K562 (cell line): ENCODE measurements around the gene SPEF1. TPM values are rescaled to one million over a fixed set of nuclear protein-coding genes. Genes with fewer than 3 reads are reported as not detected.
A peak's percentile ranks its signal among the peaks of the same experiment; 100 is the strongest.

Source experiments
- BDP1 ChIP-seq: IDR thresholded peaks from 3 replicates; pipeline ENCODE4 v1.6.1; 2011; ENCODE audit not compliant: insufficient read length, insufficient read depth
- BRF2 ChIP-seq: IDR thresholded peaks from 3 replicates; pipeline ENCODE4 v1.6.1; 2011; ENCODE audit warnings: borderline replicate concordance, mild to moderate bottlenecking; ENCODE audit not compliant: insufficient read length, insufficient read depth
- CHAMP1 ChIP-seq: fragments of 450-650 bp; IDR thresholded peaks from 2 replicates; pipeline ENCODE4 v1.6.1; 2016; ENCODE audit warnings: mild to moderate bottlenecking
- DEAF1 ChIP-seq: fragments of 450-650 bp; formaldehyde crosslinking; IDR thresholded peaks from 2 replicates; pipeline ENCODE4 v1.4.0; 2020; ENCODE audit warnings: mild to moderate bottlenecking, moderate library complexity
- HCFC1 ChIP-seq: IDR thresholded peaks from 2 replicates; pipeline ENCODE4 v1.6.1; 2012; ENCODE audit warnings: low read depth, low read length, improper control_type of control experiment
- HEY1 ChIP-seq: fragments of 250-450 bp; sonication (Bioruptor Pico); IDR thresholded peaks from 2 replicates; pipeline ENCODE4 v1.5.0; 2020; ENCODE audit warnings: mild to moderate bottlenecking, moderate library complexity, borderline replicate concordance
- KDM5B ChIP-seq: fragments of 200-600 bp; sonication (generic); IDR thresholded peaks from 2 replicates; pipeline ENCODE4 v1.6.1; 2012; ENCODE audit warnings: low read depth, mild to moderate bottlenecking, moderate library complexity, low read length, control low read depth, inconsistent platforms; ENCODE audit not compliant: insufficient replicate concordance
- MTA2 ChIP-seq: fragments of 450-650 bp; IDR thresholded peaks from 2 replicates; pipeline ENCODE4 v1.6.1; 2016; ENCODE audit warnings: low read depth
- PML ChIP-seq: IDR thresholded peaks from 2 replicates; pipeline ENCODE4 v1.6.1; 2012; ENCODE audit warnings: low read length, inconsistent platforms
- RFX5 ChIP-seq: IDR thresholded peaks from 2 replicates; pipeline ENCODE4 v1.6.1; 2011; ENCODE audit warnings: low read depth, mild to moderate bottlenecking, improper control_type of control experiment, low read length
- RHOXF2B ChIP-seq: fragments of 250-450 bp; sonication (Bioruptor Pico); conservative IDR thresholded peaks from 2 replicates; pipeline ENCODE4 v1.5.1; 2021
- SETDB1 ChIP-seq: IDR thresholded peaks from one replicate; pipeline ENCODE4 v1.6.1; 2012; ENCODE audit warnings: low read length, control low read depth, inconsistent platforms
- SMAD3 ChIP-seq: fragments of 450-650 bp; formaldehyde crosslinking; conservative IDR thresholded peaks from 2 replicates; pipeline ENCODE4 v1.4.0; 2020; ENCODE audit warnings: mild to moderate bottlenecking
- SMARCA5 ChIP-seq: fragments of 450-650 bp; IDR thresholded peaks from 2 replicates; pipeline ENCODE4 v1.6.1; 2016
- SP2 ChIP-seq: IDR thresholded peaks from 2 replicates; pipeline ENCODE4 v1.6.1; 2011; ENCODE audit warnings: mild to moderate bottlenecking, low read depth, low read length, moderate library complexity; ENCODE audit not compliant: poor library complexity, severe bottlenecking; ENCODE audit errors: extremely low read depth
- TAF15 ChIP-seq: fragments of 200-400 bp; formaldehyde crosslinking; IDR thresholded peaks from 2 replicates; pipeline ENCODE4 v1.6.1; 2017; ENCODE audit warnings: mild to moderate bottlenecking, low read depth, low read length, moderate library complexity
- TEAD1 ChIP-seq, 2 experiments: fragments of 450-650 bp in 1 of 2; sonication (generic) in 1 of 2; formaldehyde crosslinking; IDR thresholded peaks; 2 replicates each; pipeline versions ENCODE4 v1.4.0 to v1.8.0; 2020 to 2022; ENCODE audit warnings: mild to moderate bottlenecking in 2 of 2, missing genetic modification reagents in 1 of 2
- TRIM24 ChIP-seq, 2 experiments: fragments of 450-650 bp; IDR thresholded peaks; 2 replicates each; pipeline ENCODE4 v1.6.1; 2016
- ZBTB26 ChIP-seq: fragments of 450-650 bp; formaldehyde crosslinking; IDR thresholded peaks from 2 replicates; pipeline ENCODE4 v1.4.0; 2022; ENCODE audit warnings: missing genetic modification characterization
- polyA plus RNA-seq, 8 experiments: library from polyadenylated mRNA; depleted of rRNA in 4 of 8; stranded (reverse) in 5 of 8; unstranded in 3 of 8; fragments of >200 nt; fragmentation: Nextera tagmentation in 2 of 8; fragmentation: Illumina TruSeq in 1 of 8; extraction: Ambion mirVana in 2 of 8; extraction: Trizol in 1 of 8; gene quantifications; 2 replicates each; pipeline versions ENCODE4 v1.2.1 to v1.2.3, GENCODE V29; 2011 to 2014; ENCODE audit warnings: inconsistent platforms in 1 of 8, missing spikeins in 1 of 8
- total RNA-seq, 7 experiments: library from RNA; depleted of rRNA in 6 of 7; stranded (reverse); fragments of >200 nt in 6 of 7; fragmentation: Illumina TruSeq in 2 of 7; extraction: Trizol in 2 of 7; gene quantifications; 2 replicates each; pipeline versions ENCODE4 v1.2.1 to v1.2.3, GENCODE V29; 2011 to 2021; ENCODE audit warnings: low replicate concordance in 1 of 7
- TF ChIP-seq, protein P1 (sequence below): sonication (generic); formaldehyde crosslinking; IDR thresholded peaks from 2 replicates; pipeline ENCODE4 v1.8.1; 2023; ENCODE audit warnings: mild to moderate bottlenecking, missing genetic modification reagents

Gene SPEF1
- total and polyA plus RNA-seq, 9 of the 15 experiments (the other 6 are each of a cell fraction or from before 2014, with no cell fraction given), result not detected

- TF ChIP-seq PML (no peak), MTA2 (no peak), DEAF1 (CRISPR knock-in tag) (no peak), RFX5 (no peak), BDP1 (no peak), SETDB1 (no peak), TEAD1 (CRISPR knock-in tag; IDR thresholded peaks at IDR 0.05) (peak in 1 of 2 experiments; percentile 72; a peak in 1 of 4 replicates), TRIM24 (IDR thresholded peaks at IDR 0.05) (no peak), KDM5B (peak; percentile 46), BRF2 (no peak), SMAD3 (CRISPR knock-in tag) (no peak), TAF15 (no peak), CHAMP1 (no peak), HCFC1 (no peak), HEY1 (CRISPR knock-in tag) (no peak), RHOXF2B (no peak), SMARCA5 (peak; percentile 95), SP2 (no peak), ZBTB26 (no peak)
- TF ChIP-seq, protein P1, sequence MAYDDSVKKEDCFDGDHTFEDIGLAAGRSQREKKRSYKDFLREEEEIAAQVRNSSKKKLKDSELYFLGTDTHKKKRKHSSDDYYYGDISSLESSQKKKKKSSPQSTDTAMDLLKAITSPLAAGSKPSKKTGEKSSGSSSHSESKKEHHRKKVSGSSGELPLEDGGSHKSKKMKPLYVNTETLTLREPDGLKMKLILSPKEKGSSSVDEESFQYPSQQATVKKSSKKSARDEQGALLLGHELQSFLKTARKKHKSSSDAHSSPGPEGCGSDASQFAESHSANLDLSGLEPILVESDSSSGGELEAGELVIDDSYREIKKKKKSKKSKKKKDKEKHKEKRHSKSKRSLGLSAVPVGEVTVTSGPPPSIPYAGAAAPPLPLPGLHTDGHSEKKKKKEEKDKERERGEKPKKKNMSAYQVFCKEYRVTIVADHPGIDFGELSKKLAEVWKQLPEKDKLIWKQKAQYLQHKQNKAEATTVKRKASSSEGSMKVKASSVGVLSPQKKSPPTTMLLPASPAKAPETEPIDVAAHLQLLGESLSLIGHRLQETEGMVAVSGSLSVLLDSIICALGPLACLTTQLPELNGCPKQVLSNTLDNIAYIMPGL (CRISPR knock-in tag), result no peak
These were observed 14.5 kb upstream of the SPEF1 start, which contains the start of gene CDC25B (continued) for GRCh38 chr20:3795511-3796468.
